ENCODE results near the gene LLPH. TPM values are rescaled to one million over a fixed set of nuclear protein-coding genes. Genes with fewer than 3 reads are reported as not detected.

LLPH gene
- total and polyA plus RNA-seq, 2 of the 13 experiments (the other 11 are each of a cell fraction or from before 2014, with no cell fraction given), result 4.2 to 25.6 TPM

- no peak for TF ChIP-seq ZNF142 (CRISPR knock-in tag; IDR thresholded peaks at IDR 0.05)
- no peak for TF ChIP-seq ZNF564 (CRISPR knock-in tag; IDR thresholded peaks at IDR 0.05)
- TF ChIP-seq CSRNP1 (CRISPR knock-in tag; IDR thresholded peaks at IDR 0.05), result no peak
- TF ChIP-seq POLR2AphosphoS5 (IDR thresholded peaks at IDR 0.05; ENCODE audit: low read depth, low read length), result no peak
- no peak for TF ChIP-seq ZNF749 (CRISPR knock-in tag; IDR thresholded peaks at IDR 0.05; ENCODE audit: borderline replicate concordance)
- no peak for TF ChIP-seq SAFB2 (CRISPR knock-in tag; IDR thresholded peaks at IDR 0.05; ENCODE audit: borderline replicate concordance, low read depth)
- no peak for TF ChIP-seq IRX3 (CRISPR knock-in tag; IDR thresholded peaks at IDR 0.05; ENCODE audit: borderline replicate concordance, low read depth)
- TF ChIP-seq ZNF350 (CRISPR knock-in tag; IDR thresholded peaks at IDR 0.05; ENCODE audit: borderline replicate concordance, low read depth), result no peak
- peak; percentile 51; the same call in 1 of the 2 replicates for TF ChIP-seq ARID3A (IDR thresholded peaks at IDR 0.05; ENCODE audit: low read depth, low read length)
- no peak for TF ChIP-seq ZBTB1 (CRISPR knock-in tag; IDR thresholded peaks at IDR 0.05; ENCODE audit: borderline replicate concordance)
- TF ChIP-seq EP300 (IDR thresholded peaks at IDR 0.05; ENCODE audit: low read depth in 2 of 2, low read length in 2 of 2), result no peak
- TF ChIP-seq EP300 (CRISPR knock-in tag; IDR thresholded peaks at IDR 0.05; ENCODE audit: borderline replicate concordance), result no peak
- no peak for TF ChIP-seq KDM1A (CRISPR knock-in tag; IDR thresholded peaks at IDR 0.05)
- peak; percentile 97 for TF ChIP-seq CEBPG (CRISPR knock-in tag; IDR thresholded peaks at IDR 0.05)
- no peak for TF ChIP-seq GLMP (CRISPR knock-in tag; IDR thresholded peaks at IDR 0.05; ENCODE audit: borderline replicate concordance)
- peak; percentile 25; the same call in 1 of the 2 replicates for TF ChIP-seq MED1 (CRISPR knock-in tag; IDR thresholded peaks at IDR 0.05)
- TF ChIP-seq ZNF207 (IDR thresholded peaks at IDR 0.05; ENCODE audit: borderline replicate concordance), result no peak
- TF ChIP-seq GATA4 (IDR thresholded peaks at IDR 0.05; ENCODE audit: borderline replicate concordance, low read depth), result no peak
- no peak for TF ChIP-seq MLX (CRISPR knock-in tag; IDR thresholded peaks at IDR 0.05)
- no peak for TF ChIP-seq REXO4 (CRISPR knock-in tag; IDR thresholded peaks at IDR 0.05; ENCODE audit: borderline replicate concordance)
Measured at GRCh38 chr12:66107451-66107915, 23.1 kb downstream of the LLPH start (continued).
